ENCODE results near the gene SHISAL2A.

- TF ChIP-seq CTCF (IDR thresholded peaks at IDR 0.05; ENCODE audit: extremely low read depth in 1 of 2, insufficient read depth in 1 of 2, low read depth in 1 of 2, low read length in 2 of 2) (no peak), FOS (IDR thresholded peaks at IDR 0.05; ENCODE audit: borderline replicate concordance, insufficient read depth, low read length) (no peak)
- TF ChIP-seq, protein P1, sequence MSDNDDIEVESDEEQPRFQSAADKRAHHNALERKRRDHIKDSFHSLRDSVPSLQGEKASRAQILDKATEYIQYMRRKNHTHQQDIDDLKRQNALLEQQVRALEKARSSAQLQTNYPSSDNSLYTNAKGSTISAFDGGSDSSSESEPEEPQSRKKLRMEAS (IDR thresholded peaks at IDR 0.05; ENCODE audit: insufficient read depth, insufficient read length), result no peak
These were observed 1.1 kb upstream of the SHISAL2A start for GRCh38 chr1:52631759-52632331.

Data from endothelial cell of umbilical vein (primary cell).